ENCODE data around the gene UCN2.

Gene UCN2

DNA sequence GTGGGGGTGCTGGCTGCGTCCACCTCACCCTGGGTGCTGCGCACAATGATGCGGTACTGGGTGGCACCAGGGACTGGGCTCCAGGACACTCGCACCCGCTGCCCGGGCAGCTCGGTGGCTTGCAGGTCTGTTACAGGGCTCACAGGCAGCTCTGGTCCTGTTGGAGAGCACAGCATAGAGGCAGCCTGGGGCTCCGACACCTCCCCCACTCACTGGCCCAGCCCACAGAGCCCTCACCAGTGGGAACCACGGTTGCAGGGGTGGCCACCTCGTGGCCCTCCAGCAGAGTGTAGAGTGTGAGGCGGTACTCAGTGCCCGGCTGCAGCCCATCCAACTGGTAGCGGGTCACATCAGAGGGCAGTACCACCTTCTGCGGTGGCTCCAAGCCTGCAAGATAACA, 27.9 kb upstream of the UCN2 start:
- DNase-seq (ENCODE audit: low read depth): no peak

DNA sequence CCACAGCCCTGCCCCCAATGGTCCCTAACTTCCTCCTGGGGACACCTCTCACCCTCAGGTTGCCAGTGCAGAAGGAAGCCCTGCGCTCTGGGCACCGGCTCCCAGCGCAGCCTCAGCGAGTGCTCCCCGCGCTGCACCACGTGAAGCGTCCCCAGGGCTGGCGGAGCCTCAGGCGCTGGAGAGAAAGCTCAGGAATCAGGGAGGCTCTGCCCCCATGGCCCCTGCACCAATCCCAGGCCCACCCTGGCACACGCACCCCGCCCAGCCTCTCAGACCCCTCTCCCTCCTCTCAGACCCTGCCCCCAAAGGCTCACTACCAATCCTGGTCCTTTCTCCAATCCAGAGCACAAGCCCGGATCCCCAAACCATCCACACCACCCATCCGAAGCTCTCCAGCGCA, 24.6 kb upstream of the UCN2 start:
- no peak for DNase-seq (ENCODE audit: low read depth)

DNA sequence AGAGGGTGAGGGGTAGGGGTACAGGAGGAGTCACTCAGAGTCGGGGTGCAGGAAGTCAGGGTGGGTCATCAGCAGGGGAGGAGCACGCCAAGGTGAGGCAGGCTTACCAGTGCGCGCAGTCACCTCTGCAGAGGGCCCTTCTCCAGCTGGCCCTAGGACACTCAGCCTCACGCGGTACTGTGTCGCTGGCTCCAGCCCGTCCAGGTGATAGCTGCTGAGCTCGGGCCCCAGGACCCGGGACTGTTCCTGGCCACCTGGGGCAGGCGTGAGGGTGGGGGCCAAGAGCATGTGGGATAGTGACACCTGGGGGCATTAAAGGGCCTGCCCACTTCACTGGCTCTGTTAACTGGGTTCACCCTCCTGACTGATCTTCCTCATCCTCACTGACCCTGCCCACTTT, 24.1 kb upstream of the UCN2 start:
- no peak for DNase-seq (ENCODE audit: low read depth)

DNA sequence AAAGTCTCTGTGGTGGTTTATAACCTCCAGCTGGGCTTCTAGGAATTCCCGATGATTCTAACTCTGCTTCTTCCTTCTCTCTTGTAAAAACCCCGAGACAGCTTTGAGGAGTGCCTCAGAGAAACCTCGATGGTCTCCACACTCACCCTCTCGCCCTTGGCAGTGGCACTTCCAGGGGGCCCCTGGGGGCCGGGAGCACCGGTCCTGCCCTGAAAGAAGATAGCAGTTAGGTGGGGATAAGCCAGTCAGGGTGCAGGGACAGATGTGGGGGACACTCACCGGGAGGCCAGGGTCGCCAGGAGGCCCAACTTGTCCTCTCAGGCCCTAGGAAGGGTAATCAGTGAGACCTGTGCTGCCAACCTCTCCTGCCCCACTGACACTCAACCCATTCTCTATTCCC, 21.8 kb upstream of the UCN2 start:
- DNase-seq (ENCODE audit: low read depth): no peak

DNA sequence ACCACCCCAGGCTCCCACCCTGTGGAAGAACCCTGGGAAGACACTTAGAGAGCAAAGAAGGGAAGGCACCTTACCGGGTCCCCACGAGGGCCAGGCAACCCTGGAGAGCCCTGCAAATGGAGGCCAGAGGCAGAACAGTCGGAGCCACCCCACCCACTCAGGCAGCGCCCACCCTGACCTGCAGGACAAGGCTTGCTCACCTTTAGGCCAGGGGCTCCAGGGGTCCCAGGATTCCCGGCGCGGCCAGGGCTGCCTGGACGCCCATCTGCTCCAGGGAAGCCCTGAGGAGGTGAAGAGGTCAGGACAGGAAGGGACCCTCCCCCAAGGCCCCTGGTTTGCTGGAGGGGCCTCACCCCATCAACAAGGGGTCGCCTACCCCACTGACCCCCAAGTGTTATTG, 21.3 kb upstream of the UCN2 start:
- DNase-seq (ENCODE audit: low read depth): no peak

DNA sequence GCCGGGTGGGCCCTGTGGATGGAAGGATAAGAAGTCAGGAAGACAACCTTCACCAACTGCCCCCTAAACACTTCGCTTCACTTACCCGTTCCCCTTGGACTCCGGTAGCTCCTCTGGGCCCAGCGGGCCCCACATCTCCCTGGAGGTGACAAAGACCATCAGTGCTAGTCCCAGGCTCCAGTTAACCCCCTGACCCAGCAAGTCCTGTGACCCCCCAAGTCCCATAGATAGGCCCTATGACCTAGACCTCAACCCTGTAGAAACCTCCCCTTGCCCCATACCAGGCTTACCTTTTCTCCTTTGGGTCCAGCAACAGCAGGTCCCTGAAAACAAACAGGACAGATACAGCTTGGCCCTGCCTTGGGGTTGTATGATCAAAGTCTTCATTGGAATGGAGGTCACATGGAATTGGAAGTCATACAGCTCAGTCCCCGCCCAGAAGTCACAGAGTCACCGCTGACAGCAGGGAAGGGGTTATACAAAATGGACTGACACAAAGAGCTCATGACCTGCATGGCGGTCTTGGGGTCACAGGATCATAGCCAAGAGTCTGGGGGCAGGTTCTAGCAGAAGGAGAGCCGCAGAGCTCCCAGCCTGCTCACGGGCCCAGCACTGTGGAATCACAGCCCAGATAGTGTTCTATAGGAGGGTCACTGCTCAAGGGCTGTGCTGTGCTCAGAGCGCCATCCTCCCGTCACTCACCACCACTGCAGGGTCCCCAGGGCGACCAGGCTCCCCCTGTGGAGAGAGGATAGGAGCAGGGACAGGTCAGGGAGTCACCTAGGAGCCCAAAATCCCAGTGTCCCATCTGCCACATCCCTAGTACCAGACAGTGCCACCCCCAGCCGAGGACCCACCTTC, 18.3 kb upstream of the UCN2 start:
- no peak for DNase-seq (ENCODE audit: low read depth)

DNA sequence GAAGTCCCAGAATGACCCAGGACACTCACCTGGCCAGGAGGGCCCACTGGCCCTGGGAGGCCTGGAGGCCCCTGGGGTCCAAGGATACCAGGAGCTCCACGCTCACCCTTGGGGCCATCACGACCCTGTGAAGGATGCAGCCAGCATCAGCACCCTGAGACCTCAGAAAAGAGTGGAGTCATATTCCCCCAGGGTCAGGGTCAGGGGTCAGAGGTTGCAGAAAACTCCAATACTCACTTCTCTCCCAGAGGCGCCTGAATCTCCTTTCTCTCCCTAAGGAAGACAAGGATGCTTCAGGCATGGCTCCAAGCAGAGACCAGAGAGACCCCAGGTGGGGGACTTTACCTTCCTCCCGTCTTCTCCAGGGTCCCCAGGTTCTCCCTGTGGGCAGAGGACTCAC, 13.1 kb upstream of the UCN2 start:
- DNase-seq (ENCODE audit: low read depth): no peak

DNA sequence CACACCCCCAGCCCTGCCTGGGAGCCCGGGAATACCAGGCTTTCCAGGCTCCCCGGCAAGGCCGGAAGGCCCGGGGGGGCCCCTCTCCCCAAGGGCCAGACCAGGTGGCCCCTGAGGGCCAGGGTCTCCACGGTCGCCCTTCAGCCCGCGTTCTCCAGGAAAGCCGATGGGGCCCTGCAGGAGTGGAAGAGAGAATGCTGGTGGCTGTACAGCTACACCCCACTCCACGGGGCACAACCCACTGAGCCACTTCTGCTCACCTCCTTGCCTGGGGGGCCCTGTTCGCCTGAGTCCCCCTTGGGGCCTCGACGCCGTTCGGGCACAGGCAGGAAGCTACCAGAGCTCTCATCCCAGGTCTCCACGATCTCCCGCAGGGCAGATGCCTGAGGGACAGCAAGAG, 11.8 kb upstream of the UCN2 start:
- no peak for DNase-seq (ENCODE audit: low read depth)

DNA sequence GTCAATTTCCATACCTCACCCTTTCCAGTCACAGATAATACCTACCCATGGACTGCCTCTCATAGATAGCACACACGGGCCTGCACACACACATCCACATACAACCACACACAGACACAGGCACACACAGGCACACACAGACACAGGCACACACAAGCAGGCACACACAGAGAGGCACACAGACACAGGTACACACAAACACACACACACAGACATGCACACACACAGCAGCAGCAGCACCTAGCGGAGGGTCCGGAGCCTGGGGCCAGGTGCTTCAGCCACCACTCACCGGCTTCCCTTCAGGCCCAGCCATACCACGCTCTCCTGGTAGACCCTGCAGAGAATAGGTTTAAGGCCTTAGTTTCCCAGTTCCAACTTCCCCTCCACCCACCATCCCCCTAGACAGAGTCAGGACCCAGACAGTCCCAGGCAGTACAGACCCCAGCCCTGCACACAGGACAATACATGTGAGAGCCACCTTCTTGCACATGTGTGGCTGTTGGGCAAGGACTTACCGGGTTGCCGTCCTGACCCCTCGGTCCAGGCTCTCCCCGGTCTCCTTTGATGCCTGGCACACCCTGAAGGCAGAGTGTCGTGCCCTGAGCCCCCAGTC, 10.5 kb upstream of the UCN2 start:
- no peak for DNase-seq (ENCODE audit: low read depth)

DNA sequence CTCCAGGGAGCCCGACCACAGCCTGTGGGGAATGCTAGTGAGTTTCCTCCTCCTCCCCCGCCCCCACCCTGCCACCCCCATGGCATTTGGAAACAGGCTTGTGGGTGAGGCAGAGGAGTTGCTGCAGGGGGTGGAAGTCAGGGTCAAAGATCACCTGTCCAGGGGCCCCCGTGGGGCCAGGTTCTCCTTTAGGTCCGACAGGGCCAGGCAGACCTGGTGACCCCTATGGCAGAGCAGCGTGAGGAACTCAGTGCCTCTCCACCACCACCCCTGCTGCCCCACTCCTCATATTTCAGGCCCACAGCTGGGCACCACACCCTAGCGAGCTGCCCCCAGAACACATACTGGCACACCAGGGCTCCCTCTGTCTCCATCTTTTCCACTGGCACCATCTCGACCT, 8.9 kb upstream of the UCN2 start:
- DNase-seq (ENCODE audit: low read depth): no peak

DNA sequence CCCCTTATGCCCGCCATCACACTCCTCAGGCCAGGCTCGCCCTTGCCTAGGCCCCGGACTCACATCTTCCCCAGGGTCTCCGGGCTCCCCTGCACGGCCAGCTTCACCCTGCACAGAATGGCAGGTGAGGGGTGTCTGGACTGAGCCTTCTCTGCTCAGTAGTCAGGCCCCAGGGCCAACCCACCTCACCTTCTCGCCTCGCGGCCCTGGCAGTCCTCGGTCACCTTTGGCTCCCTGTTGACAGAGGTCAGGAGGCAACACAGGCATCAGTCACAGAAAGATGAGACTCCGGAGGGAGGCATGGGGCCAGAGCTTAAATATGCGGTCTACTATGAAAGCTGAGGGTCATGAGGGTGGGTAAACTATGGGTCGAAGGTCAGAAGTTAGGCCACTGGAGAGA, 8.4 kb upstream of the UCN2 start:
- DNase-seq (ENCODE audit: low read depth): no peak

DNA sequence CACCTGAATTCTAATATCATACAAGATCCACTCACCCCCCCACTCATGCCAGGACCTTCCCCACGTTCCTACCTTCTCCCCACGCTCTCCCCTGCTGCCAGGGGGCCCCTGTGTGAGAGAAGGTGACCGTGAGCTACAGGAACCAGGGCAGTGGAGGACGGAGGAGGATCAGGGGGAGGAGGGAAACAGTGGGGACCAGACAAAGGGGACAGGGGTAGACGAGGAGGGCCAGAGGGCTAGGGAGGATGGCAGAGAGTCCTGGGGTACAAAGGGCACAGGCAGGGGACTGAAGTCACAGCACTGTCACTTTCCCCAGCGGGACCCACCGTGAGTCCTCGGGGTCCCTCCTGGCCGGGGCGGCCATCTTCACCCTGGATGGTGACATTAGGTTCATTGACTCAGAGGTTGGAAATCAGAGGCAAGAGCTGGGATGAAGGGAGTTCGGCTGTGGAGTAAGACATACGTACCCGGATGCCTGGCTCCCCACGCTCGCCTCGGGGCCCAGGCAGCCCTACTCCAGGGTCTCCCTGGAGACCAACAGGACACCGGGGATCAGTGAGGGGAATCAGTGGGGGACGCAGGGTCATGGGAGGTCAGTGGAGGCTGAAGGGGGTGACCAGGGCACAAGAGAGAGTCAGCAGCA, 6.3 kb upstream of the UCN2 start:
- DNase-seq (ENCODE audit: low read depth): no peak

DNA sequence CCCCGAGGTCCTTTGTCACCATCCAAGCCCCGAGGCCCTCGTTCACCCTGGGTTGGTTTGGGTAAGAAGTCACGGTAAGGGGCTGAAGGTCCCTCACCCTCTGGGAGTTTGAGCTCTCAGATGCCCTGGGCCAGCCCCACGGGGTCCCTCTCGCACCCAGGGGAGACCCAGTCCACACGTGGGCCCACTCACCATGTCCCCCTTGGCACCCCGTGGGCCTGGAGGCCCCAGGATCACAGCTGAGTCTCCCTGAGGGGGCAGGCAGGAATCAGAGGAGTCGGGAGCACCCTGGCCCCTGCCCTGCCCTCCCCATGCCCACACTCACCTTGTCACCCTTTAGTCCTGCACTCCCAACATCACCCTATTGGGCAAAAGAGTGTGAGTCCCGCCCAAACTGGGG, 5.8 kb upstream of the UCN2 start:
- DNase-seq (ENCODE audit: low read depth): no peak

DNA sequence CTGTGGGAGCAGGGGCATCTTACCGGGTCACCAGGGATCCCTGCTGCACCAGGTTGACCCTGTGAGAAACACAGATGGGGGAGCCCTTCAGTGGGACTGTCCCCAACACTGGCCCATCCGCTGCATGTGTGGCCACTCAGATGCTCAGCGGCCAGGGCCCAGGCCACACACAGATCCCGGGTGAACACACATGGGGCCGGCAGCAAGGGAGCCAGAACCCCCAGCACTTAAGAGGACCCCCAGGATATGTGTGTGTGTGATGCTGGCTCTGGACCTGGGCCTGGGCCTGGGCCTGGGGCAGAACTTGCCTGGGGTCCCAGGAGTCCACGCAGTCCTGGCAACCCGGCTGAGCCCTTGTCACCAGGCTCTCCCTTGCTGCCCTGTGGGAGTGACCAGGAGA, 4.9 kb upstream of the UCN2 start:
- no peak for DNase-seq (ENCODE audit: low read depth)

DNA sequence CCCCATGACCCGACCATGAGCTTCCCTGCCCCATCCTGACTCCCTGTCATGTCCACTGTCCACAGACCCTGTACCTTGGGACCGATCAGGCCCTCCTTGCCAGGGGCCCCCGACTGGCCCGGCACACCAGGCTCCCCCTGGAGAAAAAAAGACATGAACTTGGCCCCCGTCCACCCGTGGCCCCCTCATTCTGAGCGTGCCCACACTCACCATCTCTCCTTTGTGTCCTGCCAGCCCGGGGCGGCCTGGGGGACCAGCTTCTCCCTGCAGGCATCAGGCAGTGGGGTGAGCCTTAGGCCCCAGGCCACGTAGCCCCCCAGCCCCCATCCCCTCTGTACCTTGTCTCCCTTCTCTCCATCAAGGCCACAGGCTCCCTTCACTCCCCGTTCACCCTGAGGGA, 3.9 kb upstream of the UCN2 start:
- no peak for DNase-seq (ENCODE audit: low read depth)

DNA sequence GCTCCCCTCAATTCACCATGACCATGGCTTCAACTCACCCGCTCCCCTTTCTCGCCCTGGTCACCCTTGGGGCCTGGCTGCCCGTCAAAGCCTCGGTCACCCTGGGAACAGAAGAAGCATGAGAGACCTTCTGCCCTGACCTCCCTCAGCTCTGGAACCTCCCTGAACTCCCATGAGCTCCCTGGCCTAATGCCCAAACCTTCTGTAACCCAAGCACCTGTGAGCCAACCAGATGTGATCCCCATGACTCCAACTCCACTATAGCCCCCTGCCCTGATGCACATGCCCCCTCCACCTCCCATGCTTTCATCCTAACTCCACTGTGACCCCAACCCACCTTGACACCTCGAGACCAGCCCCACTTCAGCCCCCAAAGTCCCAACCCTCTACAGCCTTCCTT, 3.5 kb upstream of the UCN2 start:
- no peak for DNase-seq (ENCODE audit: low read depth)

DNA sequence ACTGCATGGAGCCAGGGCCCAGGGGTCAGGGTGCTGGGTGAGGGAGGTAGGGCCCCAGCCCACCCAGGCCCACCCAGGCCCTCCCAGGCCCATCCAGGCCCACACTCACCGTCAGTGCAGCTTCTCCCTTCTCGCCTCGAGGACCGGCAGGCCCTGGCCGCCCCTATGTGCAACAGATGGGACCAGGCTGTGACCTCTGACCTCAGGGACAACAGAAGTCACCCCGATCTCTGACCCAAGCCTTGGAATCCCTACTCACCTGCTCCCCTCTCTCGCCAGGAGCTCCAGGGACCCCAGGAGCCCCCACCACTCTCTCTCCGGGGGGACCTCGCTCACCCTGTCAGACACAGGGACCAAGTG, 2.8 kb upstream of the UCN2 start:
- DNase-seq (ENCODE audit: low read depth): no peak

DNA sequence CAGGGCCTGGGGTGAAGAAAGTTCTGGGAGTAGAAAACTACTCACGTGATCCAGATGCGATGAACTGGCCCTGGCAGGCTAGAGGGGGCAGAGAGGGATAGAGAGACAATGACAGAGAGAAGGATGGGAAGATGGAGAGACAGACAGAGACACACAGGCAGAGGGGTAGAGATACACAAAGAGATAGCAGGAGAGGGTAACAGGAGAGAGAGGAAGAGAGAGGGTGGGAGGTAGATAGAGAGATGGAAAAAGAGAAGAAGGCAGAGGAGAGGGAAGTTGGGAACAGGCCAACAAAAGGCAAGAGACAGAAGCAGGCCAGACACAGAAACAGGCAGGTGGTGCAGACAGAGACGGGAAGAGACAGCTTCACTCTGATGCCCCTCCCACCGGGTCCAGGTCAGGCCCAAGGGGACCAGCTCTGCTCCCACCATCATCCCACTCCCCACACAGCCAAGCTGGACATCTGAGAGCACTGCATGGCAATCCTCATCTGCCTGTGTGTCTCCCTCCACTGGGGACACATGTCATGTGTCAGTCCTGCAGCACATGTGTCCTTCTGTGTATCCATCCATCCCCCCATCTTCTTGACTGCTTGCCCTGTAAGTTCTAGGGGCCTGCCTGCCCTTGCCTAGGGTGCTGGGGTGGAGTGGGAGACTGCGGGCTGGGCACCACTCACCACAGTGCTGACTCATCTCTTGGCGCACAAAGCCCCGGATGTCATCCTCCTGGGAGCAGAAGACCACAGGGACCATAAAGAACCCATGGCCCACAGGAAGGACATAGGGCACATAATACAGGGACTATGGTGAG, 2.2 kb upstream of the UCN2 start:
- DNase-seq (ENCODE audit: low read depth): no peak

DNA sequence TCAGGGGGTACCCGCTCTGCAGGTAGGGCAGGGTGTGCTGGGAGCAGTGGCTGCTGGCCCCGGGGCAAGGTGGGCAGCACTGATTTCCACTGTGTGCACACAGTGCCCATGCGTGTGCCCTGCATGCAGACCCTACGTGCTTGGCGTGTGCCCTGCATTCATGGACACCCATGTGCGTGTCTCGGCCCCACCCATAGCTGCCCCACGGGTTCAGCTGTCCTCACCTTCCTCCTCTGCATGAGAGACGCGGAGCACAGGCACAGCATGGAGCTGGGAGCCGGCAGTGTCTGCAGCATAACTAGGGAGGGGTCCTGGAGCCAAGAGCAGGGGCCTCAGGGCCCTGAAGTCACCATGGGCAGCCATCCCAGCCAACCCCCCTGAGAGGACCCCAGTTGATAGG, 1.6 kb upstream of the UCN2 start:
- DNase-seq (ENCODE audit: low read depth): no peak

DNA sequence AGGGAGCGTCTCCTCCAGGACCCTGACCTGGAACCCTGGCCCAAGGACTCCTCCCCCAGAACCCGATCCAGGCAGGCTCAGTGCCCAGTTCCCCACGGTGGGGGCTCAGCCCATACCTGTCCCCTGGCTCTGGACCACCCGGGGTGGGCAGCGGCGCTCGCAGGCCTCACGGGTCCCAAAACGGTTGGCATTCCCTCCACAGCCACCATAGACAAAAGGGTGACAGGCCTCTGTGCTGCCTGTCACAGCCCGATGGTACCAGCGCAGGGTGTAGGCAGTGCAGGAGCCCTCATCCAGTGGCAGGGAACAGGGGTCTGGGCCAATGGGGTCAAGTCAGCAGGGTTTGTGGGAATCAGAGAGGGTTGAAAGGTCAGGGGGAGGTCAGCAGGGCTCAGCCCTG, 1.1 kb upstream of the UCN2 start:
- DNase-seq (ENCODE audit: low read depth): no peak

DNA sequence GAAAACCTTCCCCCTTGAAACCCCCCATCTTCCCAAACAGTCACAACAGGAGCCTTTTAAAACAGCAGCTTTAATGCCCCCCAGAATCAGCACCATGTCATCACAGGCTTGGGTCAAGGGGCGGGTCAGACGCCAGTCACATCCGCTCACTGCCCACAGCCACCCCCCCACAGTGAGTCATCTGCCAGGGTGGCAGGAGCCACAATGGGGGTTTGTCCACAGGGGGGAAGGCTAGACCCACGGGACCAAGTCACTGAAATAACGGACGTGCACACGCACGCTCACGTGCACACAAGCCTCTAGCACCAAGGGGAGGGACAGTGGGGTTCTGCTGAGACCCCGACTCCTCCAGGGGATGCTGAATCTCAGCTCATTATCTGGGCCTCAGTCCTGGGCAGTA, 441 bp upstream of the UCN2 start:
- DNase-seq (ENCODE audit: low read depth): peak; percentile 56

DNA sequence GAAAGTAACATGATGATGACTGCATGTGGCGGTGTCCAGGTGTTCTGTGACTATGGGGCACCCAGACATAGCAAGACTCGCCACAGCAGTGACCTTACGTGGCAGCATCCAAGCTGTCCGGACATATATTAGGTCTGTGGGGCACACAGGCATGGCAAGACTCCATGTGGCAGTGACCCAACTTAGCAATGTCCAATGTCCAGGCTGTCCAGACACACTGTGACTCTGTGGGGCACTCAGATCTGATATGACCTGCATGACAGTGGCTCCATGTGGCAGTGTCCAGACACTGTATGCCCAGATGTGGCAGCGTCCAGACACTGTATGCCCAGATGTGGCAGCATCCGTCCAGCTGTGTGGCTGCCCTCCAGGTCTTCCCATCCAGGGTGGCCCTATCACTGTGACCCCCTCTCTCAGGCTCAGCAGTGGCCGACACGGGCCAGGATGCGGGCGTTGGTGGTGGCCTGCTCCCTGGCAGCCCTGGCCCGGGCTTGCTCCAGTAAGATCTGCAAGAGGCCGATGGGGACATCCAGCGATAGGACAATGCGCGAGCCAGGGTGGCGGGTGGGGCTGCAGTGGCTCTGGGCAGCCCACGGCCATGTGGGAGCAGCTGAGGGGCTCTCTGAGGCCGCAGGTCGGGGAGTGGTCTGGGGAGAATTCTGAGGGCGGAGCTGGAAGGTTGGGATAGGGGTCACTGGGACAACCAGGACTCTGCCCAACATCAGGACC, 1.1 kb downstream of the UCN2 start:
- DNase-seq (ENCODE audit: low read depth): no peak
